Lung (tissue), 12 donors: ENCODE results near the gene NRP2. TPM values are rescaled to one million over a fixed set of nuclear protein-coding genes. Genes with fewer than 3 reads are reported as not detected.

Experiments
- ATAC-seq: fragments of 200-7000 bp; cut with Tn5 transposase; one replicate; pipeline ENCODE4 v1.9.1; 2020; ENCODE audit warnings: moderate number of reproducible peaks; ENCODE audit not compliant: insufficient read depth, low FRiP score
- DNase-seq, 3 donors: peaks; one replicate each; pipeline ENCODE4 v3.0.0-alpha.2; 2013 to 2017
- H3K27ac ChIP-seq, 2 donors: one replicate each; pipeline ENCODE4 v1.5.1; 2013; ENCODE audit warnings: mild to moderate bottlenecking in 2 of 2, moderate library complexity in 2 of 2, control low read depth in 1 of 2, inconsistent platforms in 1 of 2, low read depth in 1 of 2, low read length in 1 of 2
- H3K27me3 ChIP-seq, 3 donors: one replicate each; pipeline ENCODE4 v1.5.1; 2013; ENCODE audit warnings: low read length in 2 of 3; ENCODE audit not compliant: control insufficient read depth in 3 of 3, insufficient read depth in 3 of 3
- H3K36me3 ChIP-seq, 4 donors: one replicate each; pipeline ENCODE4 v1.5.1; 2013; ENCODE audit warnings: low read length in 4 of 4, mild to moderate bottlenecking in 1 of 4, moderate library complexity in 1 of 4; ENCODE audit not compliant: control insufficient read depth in 4 of 4, insufficient read depth in 4 of 4
- H3K4me1 ChIP-seq, 5 donors: one replicate each; pipeline ENCODE4 v1.5.1; 2013; ENCODE audit warnings: low read length in 5 of 5, mild to moderate bottlenecking in 2 of 5, moderate library complexity in 1 of 5; ENCODE audit not compliant: control insufficient read depth in 5 of 5, insufficient read depth in 5 of 5
- H3K4me3 ChIP-seq: one replicate; pipeline ENCODE4 v1.5.1; 2013; ENCODE audit warnings: mild to moderate bottlenecking, control low read depth, moderate library complexity
- H3K9ac ChIP-seq, 2 donors: one replicate each; pipeline ENCODE4 v1.5.1; 2013; ENCODE audit warnings: low read length in 2 of 2, control low read depth in 1 of 2; ENCODE audit not compliant: insufficient read depth in 1 of 2
- H3K9me3 ChIP-seq, 4 donors: one replicate each; pipeline ENCODE4 v1.5.1; 2013; ENCODE audit warnings: low read length in 3 of 4, mild to moderate bottlenecking in 1 of 4, moderate library complexity in 1 of 4; ENCODE audit not compliant: control insufficient read depth in 4 of 4, insufficient read depth in 3 of 4
- WGBS, 2 donors: extraction: QIAGEN DNeasy Blood & Tissue Kit; methylation state at CpG; one replicate each; pipeline ENCODE4 v1.1.7; 2013; 5-methylcytosine and 5-hydroxymethylcytosine counted together
- polyA plus RNA-seq, 2 donors: library from polyadenylated mRNA; stranded (reverse); fragments of 200-250 nt; gene quantifications; one replicate each; pipeline ENCODE4 v1.2.1, GENCODE V29; 2013
- total RNA-seq, 2 donors: library from RNA; depleted of rRNA in 1 of 2; stranded (reverse); fragments of >200 nt in 1 of 2; gene quantifications; one replicate each; pipeline ENCODE4 v1.2.1, GENCODE V29; 2014 to 2021
- TF ChIP-seq, protein P1 (sequence below): IDR thresholded peaks from 2 replicates; pipeline ENCODE4 v1.5.1; 2012; ENCODE audit warnings: mild to moderate bottlenecking; ENCODE audit errors: control extremely low read depth, extremely low read depth
- donor health status: control.
- donor health status: control.
- donor health status: Bipolar disorder and iron deficiency.
- donor health status: healthy.
- donor health status: DM: yes; HTN: yes; CAD: no.

The NRP2 gene
- total and polyA plus RNA-seq, 4 donors, result 20.4 to 125 (median 63.2) TPM

DNA sequence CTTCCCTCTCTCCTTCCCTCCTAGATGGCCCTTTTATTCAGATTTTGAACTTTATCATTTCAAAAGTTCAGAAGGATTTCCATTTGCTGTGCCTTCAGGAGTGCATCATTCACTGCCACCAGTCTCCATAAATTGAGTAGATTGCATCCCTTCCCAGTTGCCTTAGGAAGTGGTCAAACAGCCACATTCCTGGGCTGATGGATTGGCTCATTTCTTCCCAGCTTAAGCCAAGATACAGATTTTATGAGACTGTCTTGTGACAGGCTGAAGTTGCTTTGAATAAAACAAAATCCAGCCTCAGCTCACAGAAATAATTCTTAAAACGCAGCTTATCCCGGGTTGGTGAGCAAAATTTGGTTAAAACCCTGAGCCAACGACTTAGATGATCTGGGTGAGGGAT is 9.8 kb downstream of the NRP2 start:
- Histone ChIP-seq H3K36me3 (peaks cover 0 to 3% (median under 1%) of the 10 kb centered on the region in 4 donors), H3K9ac (no peak overlapping the region), H3K9me3 (no peaks in the 10 kb centered on the region), H3K4me1 (peaks cover 4 to 34% (median 9%) of the 10 kb centered on the region in 5 donors), H3K27ac (no peak overlapping the region), H3K27me3 (peaks cover 0 to 5% (median 0%) of the 10 kb centered on the region in 3 donors), H3K4me3 (no peak overlapping the region)
- TF ChIP-seq, protein P1, sequence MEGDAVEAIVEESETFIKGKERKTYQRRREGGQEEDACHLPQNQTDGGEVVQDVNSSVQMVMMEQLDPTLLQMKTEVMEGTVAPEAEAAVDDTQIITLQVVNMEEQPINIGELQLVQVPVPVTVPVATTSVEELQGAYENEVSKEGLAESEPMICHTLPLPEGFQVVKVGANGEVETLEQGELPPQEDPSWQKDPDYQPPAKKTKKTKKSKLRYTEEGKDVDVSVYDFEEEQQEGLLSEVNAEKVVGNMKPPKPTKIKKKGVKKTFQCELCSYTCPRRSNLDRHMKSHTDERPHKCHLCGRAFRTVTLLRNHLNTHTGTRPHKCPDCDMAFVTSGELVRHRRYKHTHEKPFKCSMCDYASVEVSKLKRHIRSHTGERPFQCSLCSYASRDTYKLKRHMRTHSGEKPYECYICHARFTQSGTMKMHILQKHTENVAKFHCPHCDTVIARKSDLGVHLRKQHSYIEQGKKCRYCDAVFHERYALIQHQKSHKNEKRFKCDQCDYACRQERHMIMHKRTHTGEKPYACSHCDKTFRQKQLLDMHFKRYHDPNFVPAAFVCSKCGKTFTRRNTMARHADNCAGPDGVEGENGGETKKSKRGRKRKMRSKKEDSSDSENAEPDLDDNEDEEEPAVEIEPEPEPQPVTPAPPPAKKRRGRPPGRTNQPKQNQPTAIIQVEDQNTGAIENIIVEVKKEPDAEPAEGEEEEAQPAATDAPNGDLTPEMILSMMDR, result no peak
- 77 to 91% methylated on average over 3 of the region's 3 CpGs for WGBS, 2 donors
- DNase-seq (peak in 1 of 3 donors; percentile 59), ATAC-seq (no peak)

DNA sequence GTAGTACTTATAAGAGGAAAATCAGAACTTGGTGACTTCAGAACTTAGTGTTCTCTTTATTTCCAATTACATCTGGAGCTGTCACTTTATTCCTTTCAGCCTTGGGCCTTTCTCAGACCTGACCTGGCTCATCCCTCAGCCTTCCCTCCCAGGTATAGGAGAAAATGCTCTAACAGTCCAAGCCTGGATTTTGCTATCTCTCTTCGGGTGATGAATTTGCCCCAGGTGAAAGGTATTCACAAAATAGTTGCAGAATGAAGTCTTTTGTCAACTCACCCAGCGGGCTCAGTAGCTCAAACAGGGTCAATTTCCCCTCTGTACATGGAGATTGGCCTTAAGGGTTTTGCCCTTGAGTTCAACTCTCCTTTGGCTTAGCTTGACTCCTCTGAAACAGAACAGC is 12.0 kb downstream of the NRP2 start:
- Histone ChIP-seq H3K9me3 (no peaks in the 10 kb centered on the region), H3K4me1 (peaks cover 0 to 13% (median 0%) of the 10 kb centered on the region in 5 donors), H3K27me3 (peaks cover 0 to 5% (median 0%) of the 10 kb centered on the region in 3 donors), H3K9ac (no peak overlapping the region), H3K27ac (no peak overlapping the region), H3K4me3 (no peak overlapping the region), H3K36me3 (peaks cover 0 to 7% (median 2%) of the 10 kb centered on the region in 4 donors)
- DNase-seq (no peak), ATAC-seq (no peak)
- WGBS, 2 donors, result 91 to 93% methylated on average over 2 of the region's 2 CpGs
- TF ChIP-seq, protein P1, result no peak

DNA sequence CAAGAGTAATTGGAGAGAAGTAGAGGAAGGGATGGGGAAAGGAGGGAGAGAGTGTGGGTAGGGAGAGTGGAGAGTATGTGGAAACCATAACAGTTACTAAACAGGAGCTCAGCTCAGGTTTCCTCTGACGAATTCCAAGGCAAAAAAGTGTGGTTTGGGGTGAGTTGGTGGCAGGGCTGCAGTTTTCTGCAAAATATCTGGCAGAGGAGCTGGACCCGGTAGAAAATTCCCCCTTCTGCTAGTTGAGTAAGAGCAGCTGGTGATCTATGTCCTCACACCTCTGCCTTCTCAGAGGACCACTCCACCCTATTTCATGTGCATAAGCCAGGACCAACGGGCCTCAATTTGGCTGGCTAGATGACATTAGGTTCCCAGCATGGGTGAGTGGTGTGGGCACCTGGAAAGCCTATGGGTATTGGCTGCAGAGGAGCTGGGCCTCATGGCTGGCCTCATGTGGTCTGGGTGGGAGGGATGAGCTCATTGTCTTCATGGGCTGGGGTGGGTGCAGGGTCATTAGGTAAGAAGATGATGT is 13.2 kb downstream of the NRP2 start:
- peaks cover 0 to 12% (median 4%) of the 10 kb centered on the region in 4 donors for H3K36me3 ChIP-seq
- H3K27ac ChIP-seq, result peak overlapping the region in 1 of 2 donors; percentile 9
- no peaks in the 10 kb centered on the region for H3K9me3 ChIP-seq
- ATAC-seq, result no peak
- no peak overlapping the region for H3K9ac ChIP-seq
- H3K4me1 ChIP-seq, result peaks cover 0 to 16% (median 0%) of the 10 kb centered on the region in 5 donors
- H3K4me3 ChIP-seq, result no peak overlapping the region
- TF ChIP-seq, protein P1, result no peak
- 40 to 60% methylated on average over 3 of the region's 3 CpGs for WGBS, 2 donors
- DNase-seq, result no peak
- peaks cover 0 to 5% (median 0%) of the 10 kb centered on the region in 3 donors for H3K27me3 ChIP-seq
